Measurements from ENCODE around the gene OR2B3.

DNA sequence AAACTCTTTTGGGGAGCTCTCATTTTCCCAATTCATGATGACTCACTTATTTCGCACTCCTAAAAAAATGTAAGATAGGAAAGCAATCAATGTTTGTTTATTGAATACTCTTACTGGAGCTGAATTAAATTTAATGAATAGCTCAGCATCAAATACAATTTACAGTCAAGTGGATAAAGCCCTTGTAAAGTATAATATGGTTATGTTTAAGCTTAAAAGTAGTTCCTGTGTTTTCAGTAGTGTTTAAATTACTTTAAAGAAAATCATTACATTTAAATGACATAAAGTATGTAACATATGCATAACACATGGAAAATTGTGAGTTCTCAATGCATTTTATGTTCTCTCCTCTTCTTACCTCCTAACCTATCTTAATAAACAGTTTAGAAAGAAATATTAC lies at the start of gene OR2B3:
- TF ChIP-seq, protein P1, sequence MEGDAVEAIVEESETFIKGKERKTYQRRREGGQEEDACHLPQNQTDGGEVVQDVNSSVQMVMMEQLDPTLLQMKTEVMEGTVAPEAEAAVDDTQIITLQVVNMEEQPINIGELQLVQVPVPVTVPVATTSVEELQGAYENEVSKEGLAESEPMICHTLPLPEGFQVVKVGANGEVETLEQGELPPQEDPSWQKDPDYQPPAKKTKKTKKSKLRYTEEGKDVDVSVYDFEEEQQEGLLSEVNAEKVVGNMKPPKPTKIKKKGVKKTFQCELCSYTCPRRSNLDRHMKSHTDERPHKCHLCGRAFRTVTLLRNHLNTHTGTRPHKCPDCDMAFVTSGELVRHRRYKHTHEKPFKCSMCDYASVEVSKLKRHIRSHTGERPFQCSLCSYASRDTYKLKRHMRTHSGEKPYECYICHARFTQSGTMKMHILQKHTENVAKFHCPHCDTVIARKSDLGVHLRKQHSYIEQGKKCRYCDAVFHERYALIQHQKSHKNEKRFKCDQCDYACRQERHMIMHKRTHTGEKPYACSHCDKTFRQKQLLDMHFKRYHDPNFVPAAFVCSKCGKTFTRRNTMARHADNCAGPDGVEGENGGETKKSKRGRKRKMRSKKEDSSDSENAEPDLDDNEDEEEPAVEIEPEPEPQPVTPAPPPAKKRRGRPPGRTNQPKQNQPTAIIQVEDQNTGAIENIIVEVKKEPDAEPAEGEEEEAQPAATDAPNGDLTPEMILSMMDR (IDR thresholded peaks at IDR 0.05; ENCODE audit: low read depth, low read length) = no peak
- TF ChIP-seq EZH2phosphoT487 (IDR thresholded peaks at IDR 0.05; ENCODE audit: low read depth) = no peak

All from OCI-LY3 (cell line).